GM19193 (cell line): Measurements from ENCODE around the gene PTCHD1.

Experiments
- POLR2A ChIP-seq: IDR thresholded peaks from 4 replicates; pipeline ENCODE4 v1.6.1; 2011; ENCODE audit not compliant: insufficient read depth, insufficient read length; ENCODE audit errors: extremely low read depth

Gene PTCHD1

GRCh38 chrX:23381099-23382087 is 46.7 kb downstream of the PTCHD1 start:
- TF ChIP-seq POLR2A, result no peak

DNA sequence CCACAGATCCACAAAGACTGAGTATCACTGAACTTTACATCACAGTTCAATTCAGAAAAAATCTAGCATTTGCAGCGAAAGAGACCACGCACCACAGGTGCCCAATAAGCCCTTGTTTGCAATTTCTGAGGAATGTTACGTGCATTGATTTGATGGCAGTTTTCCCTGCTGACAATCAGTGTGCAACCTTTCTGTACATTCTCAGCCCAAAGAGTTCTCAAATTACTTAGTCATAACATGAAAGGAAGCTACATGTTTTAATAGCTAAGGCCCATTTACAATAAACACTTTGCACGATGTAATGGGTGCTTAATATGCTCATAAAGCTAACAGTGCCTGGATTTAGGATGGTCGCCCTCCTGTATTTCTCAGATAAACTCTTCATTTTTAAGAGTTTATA is 47.9 kb downstream of the PTCHD1 start:
- TF ChIP-seq POLR2A, result no peak

GRCh38 chrX:23383411-23383810 is 48.8 kb downstream of the PTCHD1 start:
- no peak for TF ChIP-seq POLR2A

DNA sequence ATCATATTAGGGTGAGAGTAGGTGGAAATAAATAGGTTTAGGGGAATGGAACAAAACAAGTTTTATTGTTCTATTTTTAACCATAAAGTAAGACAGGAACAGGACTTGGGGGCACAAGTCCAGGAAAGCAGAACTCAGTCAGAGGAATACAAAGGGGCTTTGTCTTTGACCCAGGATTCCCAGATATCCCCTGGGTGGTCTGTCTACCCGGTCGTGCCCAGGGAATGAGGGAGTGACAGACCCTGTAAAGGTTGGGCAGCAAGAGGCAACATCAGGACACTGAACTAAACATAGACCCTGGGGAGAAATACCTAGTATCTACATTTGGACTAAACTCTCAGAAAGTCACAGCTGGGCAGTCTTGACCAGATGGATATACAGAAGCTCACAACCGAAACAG is 50.6 kb downstream of the PTCHD1 start:
- TF ChIP-seq POLR2A, result no peak

GRCh38 chrX:23386260-23386659 is 51.6 kb downstream of the PTCHD1 start:
- no peak for TF ChIP-seq POLR2A

- TF ChIP-seq POLR2A, result no peak
These were observed 52.1 kb downstream of the PTCHD1 start for GRCh38 chrX:23386726-23387125.

- TF ChIP-seq POLR2A, result no peak
These were observed 53.0 kb downstream of the PTCHD1 start for GRCh38 chrX:23387550-23388184.

- TF ChIP-seq POLR2A, result no peak
These were observed 54.6 kb downstream of the PTCHD1 start for GRCh38 chrX:23389196-23389792.

DNA sequence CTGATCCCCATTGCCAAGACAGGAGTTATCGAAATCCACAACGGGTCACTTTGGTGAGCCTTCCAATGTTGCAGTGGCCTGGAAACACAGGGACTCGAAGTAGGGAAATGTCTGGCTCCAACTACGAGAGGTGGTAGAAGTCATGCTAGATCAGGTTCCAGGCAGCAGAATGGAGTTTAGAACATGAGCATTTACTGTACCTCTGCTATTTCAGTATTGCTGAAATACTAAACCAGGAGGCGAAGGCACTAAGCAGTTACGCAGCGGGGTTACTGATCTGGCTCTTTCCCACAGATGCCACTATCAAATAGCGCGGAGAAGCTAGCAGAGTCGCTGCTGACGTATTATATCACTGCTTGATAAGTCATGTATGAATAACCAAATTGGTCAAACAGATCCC is 56.3 kb downstream of the PTCHD1 start:
- TF ChIP-seq POLR2A, result no peak

DNA sequence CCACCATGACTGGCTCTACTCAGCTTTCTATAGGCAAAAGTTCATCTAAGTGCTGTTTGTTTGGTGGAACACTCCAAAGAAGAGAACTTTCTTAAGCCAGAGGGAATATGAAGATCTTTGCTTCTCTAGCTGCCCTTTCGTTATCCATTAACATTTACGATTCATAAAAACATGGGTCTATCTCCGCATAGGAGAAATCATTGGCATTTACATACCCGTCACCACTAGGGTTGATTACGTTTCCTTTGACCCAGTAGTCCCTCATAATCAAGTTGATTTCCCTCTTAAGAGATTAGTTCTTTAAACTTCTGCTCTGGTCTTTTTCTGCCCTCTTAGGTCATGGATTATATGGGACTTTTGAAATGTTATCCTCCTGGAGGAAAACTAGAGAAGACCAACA is 57.5 kb downstream of the PTCHD1 start:
- no peak for TF ChIP-seq POLR2A

GRCh38 chrX:23394421-23394820 is 59.8 kb downstream of the PTCHD1 start:
- no peak for TF ChIP-seq POLR2A

GRCh38 chrX:23396263-23396662 is 61.6 kb downstream of the PTCHD1 start:
- no peak for TF ChIP-seq POLR2A

- TF ChIP-seq POLR2A, result no peak
These were observed 63.9 kb downstream of the PTCHD1 start for GRCh38 chrX:23398570-23398969.

GRCh38 chrX:23403849-23404248 is 69.2 kb downstream of the PTCHD1 start:
- TF ChIP-seq POLR2A, result no peak

- no peak for TF ChIP-seq POLR2A
These were observed 88.3 kb downstream of the PTCHD1 start for GRCh38 chrX:23422912-23423311.
